ENCODE measurements around the gene NLGN1.

NLGN1 gene

DNA sequence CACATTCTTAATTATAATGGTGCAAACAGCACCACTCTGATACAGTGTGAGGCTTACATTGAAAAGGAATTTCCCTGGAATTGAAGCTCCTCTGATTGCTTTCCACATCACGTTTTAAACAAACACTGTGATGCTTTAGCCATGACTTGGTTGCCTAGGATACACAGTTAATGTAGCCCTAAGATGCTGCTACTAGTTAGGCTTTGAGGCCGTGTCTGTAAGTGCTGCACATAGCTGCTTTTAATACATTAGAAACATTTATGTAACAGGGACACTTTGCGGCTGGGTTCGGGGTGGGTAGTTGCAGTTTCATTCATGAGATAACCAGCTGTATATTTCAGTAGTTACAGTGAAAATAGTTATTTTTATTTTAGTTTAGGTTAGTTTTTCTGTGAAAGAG is 334.7 kb downstream of the NLGN1 start:
- no peak for DNase-seq

DNA sequence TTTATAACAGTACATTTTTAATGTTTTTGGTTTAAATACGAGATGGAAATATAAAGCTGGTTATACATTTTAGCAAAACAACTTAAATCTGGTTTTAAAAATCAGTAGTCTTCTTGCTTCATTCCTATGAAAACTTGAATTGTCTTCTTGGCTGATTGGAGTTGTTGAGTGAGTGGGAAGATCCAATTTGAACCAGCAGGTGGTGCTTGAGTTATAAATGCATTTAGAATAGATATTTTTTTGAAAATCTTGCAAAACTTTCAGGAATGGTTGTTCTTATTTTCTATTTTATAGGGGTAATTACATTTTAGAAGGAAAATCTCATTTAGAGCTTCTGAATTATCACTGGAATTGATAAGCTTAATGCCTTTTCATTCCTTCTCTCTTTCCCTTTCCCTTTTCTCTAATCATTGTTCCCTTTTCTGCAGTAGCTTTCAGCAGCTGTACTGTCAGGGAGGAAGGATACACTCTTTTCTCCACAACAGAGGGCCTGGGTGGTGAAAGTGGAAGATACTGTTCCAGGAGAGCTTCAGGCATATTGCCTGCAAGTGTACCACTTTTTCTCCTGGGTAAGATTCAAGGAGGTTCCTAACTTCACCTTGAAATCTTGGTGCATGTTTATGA is 335.6 kb downstream of the NLGN1 start:
- no peak for DNase-seq

DNA sequence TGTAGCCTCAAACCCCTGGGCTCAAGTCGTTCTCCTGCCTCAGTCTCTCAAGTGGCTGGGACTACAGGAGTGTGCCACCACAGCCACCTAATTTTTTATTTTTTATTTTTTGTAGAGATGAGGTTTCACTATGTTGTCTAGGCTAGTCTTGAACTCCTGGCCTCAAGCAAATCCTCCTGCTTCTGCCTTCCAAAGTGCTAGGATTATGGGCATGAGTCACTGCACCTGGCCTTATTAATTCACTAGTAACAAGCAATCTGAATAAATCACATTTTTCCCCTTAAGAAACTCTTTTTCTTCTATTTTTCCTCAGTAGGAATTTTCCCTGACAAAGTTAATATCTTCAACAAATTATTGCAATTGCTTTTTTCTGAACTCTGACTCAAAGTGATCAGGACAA is 336.9 kb downstream of the NLGN1 start:
- no peak for DNase-seq

DNA sequence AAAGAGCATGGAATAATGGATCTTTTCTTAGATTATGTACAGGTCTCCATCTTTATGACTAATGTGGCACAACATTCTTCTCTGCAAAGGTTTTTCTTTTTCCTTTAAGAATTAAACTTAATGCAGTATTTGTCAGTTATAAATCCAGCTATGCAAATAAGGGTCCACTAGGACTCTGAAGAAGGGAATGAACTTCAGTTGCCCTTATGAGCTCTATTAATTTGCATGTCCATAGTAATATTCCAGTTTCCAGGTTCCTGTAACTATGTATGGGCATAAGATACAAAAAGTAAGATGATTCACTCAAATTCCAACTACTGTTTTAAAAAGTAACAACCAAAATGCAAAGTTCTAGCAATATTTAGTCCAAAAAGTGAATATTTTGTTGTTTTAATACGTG is 337.4 kb downstream of the NLGN1 start:
- no peak for DNase-seq

DNA sequence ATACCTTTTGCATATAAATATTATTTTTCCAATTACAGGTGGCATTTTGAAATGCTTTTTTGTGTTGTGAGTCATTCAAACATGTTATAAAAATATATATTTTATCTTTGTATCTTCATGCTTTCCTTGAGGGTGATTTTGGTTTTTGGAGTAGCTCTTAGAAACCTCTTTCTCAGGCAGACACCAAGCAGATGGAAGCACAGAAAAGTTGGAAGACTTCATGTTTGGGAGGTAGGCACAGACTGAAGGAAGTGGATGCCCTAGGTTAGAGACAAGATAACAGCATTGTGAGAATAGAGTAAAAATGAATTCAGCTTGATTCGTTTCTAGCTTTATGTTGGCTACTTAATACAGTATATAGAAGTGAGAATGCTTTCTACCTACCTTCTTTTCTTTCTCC is 338.3 kb downstream of the NLGN1 start:
- no peak for DNase-seq

DNA sequence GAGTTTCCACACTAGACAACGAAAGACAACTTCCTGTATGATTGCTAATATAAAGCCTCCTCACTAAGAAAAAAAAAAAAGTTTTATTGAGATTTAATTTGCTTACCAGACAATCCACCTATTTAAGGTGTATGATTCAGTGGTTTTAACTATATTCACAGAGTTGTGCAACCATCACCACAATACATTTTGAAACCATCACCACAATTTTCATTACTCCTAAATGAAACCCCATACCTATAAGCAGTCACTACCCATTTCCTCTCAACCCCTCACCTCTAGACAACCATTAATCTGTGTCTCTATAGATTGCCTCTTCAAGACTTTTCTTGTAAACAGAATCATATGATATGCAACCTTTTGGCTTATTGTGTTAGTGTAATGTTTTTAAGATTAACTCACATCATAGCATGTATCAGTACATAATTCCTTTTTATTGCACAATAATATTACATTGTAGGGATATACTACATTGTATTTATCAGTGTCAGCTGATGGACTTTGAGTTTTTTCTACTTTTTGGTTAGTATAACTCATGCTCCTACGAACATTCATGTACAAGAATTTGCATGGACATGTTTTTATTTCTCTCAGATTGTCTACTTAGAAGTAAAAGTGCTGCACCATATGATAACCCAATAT is 339.7 kb downstream of the NLGN1 start:
- DNase-seq, result no peak

DNA sequence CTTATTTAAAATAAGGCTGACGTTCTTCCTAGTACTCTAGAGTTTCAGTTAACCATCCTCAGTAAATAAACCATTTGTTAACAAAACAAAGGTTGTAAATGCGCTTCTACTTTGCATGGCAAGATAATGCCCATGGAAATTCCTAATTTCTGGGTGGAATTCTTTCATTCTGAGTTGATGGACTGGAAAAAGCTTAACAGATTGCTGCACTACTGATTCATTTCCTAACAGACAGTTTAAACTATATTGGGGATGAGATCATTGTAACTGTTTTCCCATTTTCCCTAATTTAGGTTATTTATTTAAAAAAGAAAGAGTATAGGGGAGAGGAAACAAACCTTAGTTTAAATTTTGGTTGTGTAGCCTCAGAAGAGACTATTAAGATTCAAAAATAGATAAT is 342.2 kb downstream of the NLGN1 start:
- no peak for DNase-seq

DNA sequence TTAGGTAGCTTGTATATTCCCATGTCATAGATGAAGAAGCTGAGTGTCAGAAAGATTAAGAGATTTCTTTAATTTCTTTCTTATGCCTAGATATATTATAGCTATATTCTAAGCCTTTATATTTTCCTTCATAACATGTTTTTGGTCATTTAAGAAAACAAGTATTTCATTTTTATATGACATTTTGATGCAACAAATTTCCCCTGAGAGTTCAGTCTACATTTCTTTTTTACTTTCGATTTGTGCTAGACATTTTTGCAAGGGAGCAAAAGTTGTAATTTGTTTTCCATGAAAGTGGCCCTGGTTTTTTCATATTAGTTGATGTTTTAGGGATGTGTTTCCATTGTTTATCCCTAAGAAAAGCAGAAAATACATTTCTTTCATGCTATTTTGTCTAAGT is 344.9 kb downstream of the NLGN1 start:
- DNase-seq, result no peak

- no peak for DNase-seq
These were observed 345.6 kb downstream of the NLGN1 start for GRCh38 chr3:173743111-173743510.

- DNase-seq, result no peak
These were observed 346.0 kb downstream of the NLGN1 start for GRCh38 chr3:173743516-173743915.

DNA sequence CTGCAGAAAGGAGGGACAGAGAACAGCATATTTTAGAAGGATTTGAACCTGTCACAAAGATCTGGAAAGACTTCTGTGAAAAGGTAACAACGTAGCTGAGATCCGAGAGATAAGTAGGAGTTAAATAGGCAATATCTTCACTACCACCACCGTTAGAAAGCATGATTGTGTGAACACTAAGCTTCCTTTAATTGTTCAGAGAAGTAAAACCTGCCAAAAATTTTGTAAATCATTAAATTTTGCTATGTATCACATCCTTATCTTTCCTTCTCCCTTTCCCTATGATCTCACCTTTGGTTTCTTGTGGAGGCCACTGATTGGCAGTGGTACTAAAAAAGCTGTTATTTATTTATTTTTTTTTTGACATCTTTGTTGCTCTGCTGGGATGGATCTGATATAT is 346.9 kb downstream of the NLGN1 start:
- no peak for DNase-seq

- no peak for DNase-seq
These were observed 347.4 kb downstream of the NLGN1 start for GRCh38 chr3:173744895-173745294.

DNA sequence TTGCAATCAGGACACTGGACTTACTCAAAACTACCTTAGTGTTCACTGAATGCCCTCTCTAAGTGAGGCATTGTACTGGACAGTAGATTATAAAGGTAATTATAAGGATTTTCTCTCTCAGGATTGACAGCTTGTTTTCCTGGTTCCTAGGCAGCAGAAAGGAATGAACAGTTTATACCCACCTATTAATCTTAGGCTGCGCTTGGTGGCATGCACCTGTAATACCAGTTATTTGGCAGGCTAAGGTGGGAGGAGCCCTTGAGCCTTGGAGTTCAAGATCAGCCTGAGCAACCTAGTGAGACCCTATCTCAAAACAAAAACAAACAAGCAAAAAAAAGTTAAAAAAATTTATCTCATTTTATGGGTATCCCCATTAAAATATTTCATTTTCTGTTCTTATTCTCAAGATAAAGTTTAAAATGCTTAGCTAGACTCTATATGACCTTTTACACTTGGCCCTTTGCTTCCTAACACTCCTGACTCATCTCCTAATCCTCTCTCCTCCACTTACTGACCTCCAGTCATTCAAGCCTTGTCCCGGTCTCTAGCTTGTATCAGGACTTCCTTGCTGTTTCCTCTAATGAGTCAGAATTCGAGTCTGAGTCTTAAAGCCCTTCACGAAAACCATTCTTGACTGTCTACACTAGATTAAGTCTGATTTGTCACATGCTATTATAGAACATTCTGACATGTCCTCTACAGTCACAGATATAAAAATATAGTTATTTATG is 348.6 kb downstream of the NLGN1 start:
- DNase-seq, result no peak

- DNase-seq, result no peak
These were observed 349.9 kb downstream of the NLGN1 start for GRCh38 chr3:173747427-173747826.

GRCh38 chr3:173748105-173748504 is 350.6 kb downstream of the NLGN1 start:
- DNase-seq, result no peak

GRCh38 chr3:173750095-173750494 is 352.6 kb downstream of the NLGN1 start:
- DNase-seq, result no peak

GRCh38 chr3:173750591-173750990 is 353.0 kb downstream of the NLGN1 start:
- DNase-seq, result no peak

DNA sequence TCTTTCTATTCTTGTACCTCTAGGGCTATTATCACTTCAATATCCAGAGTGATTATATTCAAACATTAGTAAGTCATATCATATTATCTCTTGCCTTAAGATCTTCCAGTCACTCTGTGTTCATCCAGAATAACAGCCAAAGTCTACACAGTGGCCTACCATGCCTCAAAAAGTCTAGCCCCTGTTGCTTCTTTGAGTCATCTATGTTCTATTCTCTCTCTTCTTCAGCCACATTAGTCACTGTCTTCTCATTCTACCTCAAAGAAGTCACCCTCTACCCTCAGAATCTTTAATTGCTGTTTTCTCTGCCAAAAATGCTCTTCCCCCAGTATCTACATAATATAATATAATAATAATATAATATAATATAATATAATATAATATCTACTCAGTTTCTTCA is 356.0 kb downstream of the NLGN1 start:
- DNase-seq, result no peak

DNA sequence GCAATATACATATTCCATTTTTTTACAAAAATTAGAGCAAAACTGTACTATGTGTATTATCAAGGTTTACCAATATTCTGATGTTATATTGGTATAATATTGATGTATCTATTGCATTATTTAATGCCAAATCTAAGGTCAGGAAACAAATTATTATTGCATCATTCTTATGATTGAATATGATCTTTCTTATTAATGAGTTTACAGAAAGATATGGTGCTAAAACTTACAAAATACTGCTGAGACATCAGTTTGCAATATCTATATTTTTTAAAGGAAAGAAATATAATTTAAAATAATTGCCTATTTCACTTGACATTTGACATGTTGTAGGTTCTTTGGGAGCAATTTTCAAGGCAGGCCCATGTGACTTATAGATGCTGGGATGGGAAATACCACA is 357.6 kb downstream of the NLGN1 start:
- DNase-seq, result no peak

DNA sequence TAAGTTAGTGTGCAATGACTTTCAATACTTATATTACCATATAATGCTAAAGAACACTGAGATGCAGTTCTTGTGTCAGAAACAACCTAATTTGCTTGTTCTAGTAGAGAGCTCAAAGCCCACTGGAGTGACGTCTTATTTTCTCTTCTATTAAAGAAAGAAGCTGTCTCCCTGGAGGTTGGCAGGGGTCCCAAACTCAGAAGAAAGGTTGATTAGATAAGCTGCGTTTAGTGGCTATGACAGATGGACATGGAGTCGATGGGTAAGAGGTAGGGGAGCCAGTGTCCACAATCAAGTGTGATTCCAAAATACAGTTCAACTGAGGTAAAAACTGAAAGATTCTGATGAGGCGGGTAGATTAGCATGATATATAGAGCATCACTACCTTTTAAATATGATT is 363.6 kb downstream of the NLGN1 start:
- DNase-seq, result no peak

DNA sequence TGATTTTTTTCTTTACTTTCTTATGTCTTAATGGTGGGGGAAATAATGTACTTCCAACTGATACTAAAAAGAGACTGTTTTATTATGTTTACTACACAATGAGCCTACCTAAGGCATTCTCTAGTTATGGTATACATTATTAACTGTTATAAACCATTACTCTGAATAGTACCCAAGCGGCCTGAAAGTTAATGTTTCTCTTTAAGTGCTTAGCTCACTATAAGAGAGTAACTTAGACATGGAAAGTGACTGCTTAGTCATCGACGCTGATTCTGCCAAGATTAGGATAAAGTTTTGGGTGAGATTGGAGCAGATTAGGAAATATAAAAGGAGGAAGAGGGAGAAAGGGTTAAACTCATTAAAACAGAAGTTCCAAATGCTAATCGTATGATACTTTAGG is 365.0 kb downstream of the NLGN1 start:
- no peak for DNase-seq

- no peak for DNase-seq
These were observed 372.5 kb downstream of the NLGN1 start for GRCh38 chr3:173770011-173770410.

DNA sequence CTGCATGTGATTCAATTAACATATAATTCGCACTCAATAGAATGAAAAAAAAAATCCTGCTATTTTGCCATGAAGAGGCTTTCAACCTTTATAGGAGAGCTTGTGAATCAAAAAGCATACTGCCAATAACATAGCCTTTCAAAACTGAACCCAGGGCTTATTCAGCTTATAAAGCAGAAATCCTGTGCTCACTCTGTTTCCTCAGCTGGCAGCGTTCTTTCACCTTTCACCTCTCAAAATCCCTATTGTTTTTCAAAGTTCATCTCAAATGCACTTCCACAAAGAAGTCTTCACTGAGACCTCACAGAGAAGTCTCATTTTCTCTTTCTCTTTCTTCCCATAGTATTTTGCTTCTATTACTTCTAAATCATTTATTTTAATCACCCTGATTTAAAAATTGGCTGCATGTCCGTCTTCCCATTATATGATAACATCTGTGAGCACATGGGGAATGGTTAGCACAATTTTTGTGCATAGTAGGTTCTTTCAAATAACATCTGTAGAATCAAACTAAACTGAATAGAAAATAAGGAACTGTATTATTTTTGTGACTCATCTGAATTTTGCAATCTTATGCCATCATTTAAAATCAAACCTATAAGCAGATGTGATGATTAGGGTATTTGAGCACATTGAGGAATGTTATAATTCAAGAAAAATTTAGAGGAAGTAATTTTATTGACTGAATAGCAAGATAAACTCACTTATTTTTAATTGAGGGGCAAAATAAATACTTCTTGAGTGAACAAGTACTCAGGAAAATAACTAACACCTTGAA is 373.4 kb downstream of the NLGN1 start:
- no peak for DNase-seq

- no peak for DNase-seq
These were observed 376.3 kb downstream of the NLGN1 start for GRCh38 chr3:173773800-173774199.

All from activated CD4-positive, alpha-beta T cell treated with anti-CD3 and anti-CD28 coated beads, Interleukin-2, amount 50 U/mL, for 48 hours (primary cell).